HFF-Myc (cell line): Measurements from ENCODE around the gene METRNL.
"Not testable (repeated sequence)": the region's sequence is repeated elsewhere in the genome, so short reads cannot be mapped to it uniquely, and the experiment has no call there.

Experiments
- DNase-seq: peaks from one replicate; pipeline ENCODE4 v3.0.0-alpha.2; 2011; ENCODE audit warnings: low read depth; ENCODE audit errors: extremely low read depth
- H3K4me3 ChIP-seq: replicated peaks from 2 replicates; pipeline ENCODE4 v1.5.1; 2011; ENCODE audit warnings: low read depth, mild to moderate bottlenecking, control low read depth, low read length
- CTCF ChIP-seq: IDR thresholded peaks from 2 replicates; pipeline ENCODE4 v1.5.1; 2012; ENCODE audit warnings: mild to moderate bottlenecking, low read depth, low read length, control low read depth; ENCODE audit errors: missing control alignments

METRNL gene

GRCh38 chr17:83131401-83132011 lies 52.1 kb downstream of the METRNL start:
- H3K4me3 ChIP-seq: no peak overlapping the region
- TF ChIP-seq CTCF: no peak
- DNase-seq: no peak

DNA sequence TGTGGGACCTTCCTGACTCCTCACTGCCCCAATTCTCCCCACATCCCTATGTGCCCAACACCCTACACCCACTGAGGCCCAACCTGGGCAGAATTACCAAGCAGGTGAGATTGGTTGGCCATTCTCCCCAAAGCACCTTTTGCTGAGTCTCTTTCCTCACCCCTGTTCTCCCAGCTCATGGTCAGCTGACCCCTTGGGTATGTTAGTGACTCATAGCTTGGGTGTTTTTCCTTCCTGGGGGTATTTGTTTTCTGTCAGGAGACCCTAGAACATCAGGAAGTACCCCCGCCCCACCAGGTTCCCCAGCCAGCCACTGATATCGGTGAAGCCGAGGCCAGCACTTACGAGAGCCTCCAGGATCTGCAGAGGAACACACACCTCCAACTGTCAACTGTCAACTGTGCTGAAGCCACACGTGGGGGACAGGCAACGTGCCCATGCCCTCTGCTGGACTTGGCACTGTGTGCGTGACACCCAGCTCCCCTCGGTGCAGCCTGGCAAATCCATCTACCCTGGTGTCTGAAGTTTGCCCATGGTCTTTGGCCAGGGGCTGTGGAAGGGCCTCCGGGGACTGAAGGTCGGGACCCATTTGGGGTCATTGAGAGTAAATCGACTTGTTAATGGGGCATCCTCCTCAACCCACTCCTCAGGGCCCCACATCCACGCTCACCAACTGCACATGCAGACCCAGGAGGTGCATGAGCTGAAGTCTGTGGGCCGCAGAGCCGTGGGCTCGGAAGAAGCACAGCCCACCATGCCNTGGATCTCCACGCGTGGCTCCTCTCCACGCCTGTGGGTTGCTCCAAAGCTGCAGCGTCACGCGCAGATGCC lies 53.1 kb downstream of the METRNL start:
- H3K4me3 ChIP-seq: no peak overlapping the region
- no peak for DNase-seq
- TF ChIP-seq CTCF: no peak

GRCh38 chr17:83133302-83134121 lies 54.1 kb downstream of the METRNL start:
- no peak for TF ChIP-seq CTCF
- no peak for DNase-seq
- no peak overlapping the region for H3K4me3 ChIP-seq

GRCh38 chr17:83134456-83134855 lies 55.0 kb downstream of the METRNL start:
- not testable (repeated sequence) for H3K4me3 ChIP-seq

DNA sequence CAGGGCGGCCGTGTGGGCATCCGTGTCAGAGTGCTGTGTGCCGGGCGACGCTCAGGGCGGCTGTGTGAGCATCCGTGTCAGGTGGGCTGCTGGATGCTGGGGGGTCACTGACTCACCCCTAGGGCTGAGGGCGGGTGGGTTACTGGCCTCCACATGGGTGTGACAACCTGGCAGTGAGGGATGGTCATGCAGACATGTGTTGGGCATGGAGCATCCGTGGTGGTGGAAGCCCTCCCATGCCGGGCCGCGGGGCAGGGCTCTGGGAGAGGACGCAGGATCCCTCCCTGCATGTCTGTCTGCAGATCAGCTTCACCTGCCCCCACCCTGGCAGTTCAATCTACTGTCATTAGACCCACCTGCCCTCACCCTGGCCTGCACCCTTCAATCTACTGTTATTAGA lies 56.3 kb downstream of the METRNL start:
- TF ChIP-seq CTCF: no peak
- no peak overlapping the region for H3K4me3 ChIP-seq
- no peak for DNase-seq

More at GRCh38 chr17:83134456-83134855, 55.0 kb downstream of the METRNL start:
- not testable (repeated sequence) for DNase-seq

DNA sequence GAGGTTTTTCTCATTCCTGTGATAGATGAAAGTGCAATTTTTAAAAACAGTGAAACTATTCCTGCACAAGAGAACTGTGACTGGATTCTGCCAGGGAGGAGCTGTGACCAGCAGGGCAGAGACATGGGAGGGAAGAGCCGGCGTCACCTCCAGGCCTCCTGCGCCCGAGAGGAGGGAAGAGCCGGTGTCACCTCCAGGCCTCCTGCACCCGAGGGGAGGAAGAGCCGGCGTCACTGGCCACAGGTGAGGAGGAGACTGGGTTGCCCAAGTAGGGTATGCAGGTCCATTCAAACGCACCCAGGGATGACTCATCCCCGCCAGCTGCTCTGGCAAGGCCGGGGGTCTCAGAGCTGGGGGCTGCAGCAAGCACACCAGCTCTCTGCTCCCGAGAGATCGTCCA lies 56.7 kb downstream of the METRNL start:
- H3K4me3 ChIP-seq: no peak overlapping the region
- DNase-seq: no peak
- TF ChIP-seq CTCF: no peak

GRCh38 chr17:83136931-83137330 lies 57.5 kb downstream of the METRNL start:
- H3K4me3 ChIP-seq: no peak overlapping the region
- DNase-seq: no peak
- no peak for TF ChIP-seq CTCF
